Activated CD8-positive, alpha-beta T cell treated with anti-CD3 and anti-CD28 coated beads, Interleukin-2, amount 10 ng/mL, durations not matched to agents 7 days and 5 days (primary cell): ENCODE data around the gene ZNF134. TPM values are rescaled to one million over a fixed set of nuclear protein-coding genes. Genes with fewer than 3 reads are reported as not detected.

Experiments
- ATAC-seq: fragments of 150-1000 bp; cut with Tn5 transposase; one replicate; pipeline ENCODE4 v1.10.0; 2021; ENCODE audit warnings: moderate library complexity
- CTCF ChIA-PET: fragments of 350-600 bp; sonication (Branson Sonifier 250); formaldehyde crosslinking; loops from one replicate; lab custom pipeline; 2021; ENCODE audit warnings: antibody characterized with exemption; lab: Charles Lee
- POLR2A ChIA-PET: fragments of 350-600 bp; sonication (Branson Sonifier 250); formaldehyde crosslinking; loops from one replicate; lab custom pipeline; 2021; ENCODE audit warnings: antibody characterized with exemption; lab: Charles Lee
- DNase-seq: peaks from one replicate; pipeline ENCODE4 v3.0.0-alpha.2; 2020
- H3K27ac Mint-ChIP-seq: one replicate; pipeline ENCODE4 v1.8.0; 2021; ENCODE audit warnings: mild to moderate bottlenecking, mixed read lengths
- H3K27me3 Mint-ChIP-seq: one replicate; pipeline ENCODE4 v1.8.0; 2021; ENCODE audit warnings: low read depth, mixed read lengths
- H3K36me3 Mint-ChIP-seq: one replicate; pipeline ENCODE4 v1.8.0; 2021; ENCODE audit warnings: low read depth, mixed read lengths
- H3K4me1 Mint-ChIP-seq: one replicate; pipeline ENCODE4 v1.8.0; 2021; ENCODE audit warnings: low read depth, mixed read lengths
- H3K4me3 Mint-ChIP-seq: one replicate; pipeline ENCODE4 v1.8.0; 2021; ENCODE audit warnings: mild to moderate bottlenecking, mixed read lengths
- H3K9me3 Mint-ChIP-seq: one replicate; pipeline ENCODE4 v1.8.0; 2022; ENCODE audit warnings: mixed read lengths; ENCODE audit not compliant: insufficient read depth
- total RNA-seq, 2 experiments: library from RNA; stranded (reverse); gene quantifications; one replicate each; pipeline ENCODE4 v1.2.3, GENCODE V29; 2021

Gene ZNF134
- total RNA-seq, 2 experiments from 2014 or later: 17.1 to 17.8 TPM

DNA sequence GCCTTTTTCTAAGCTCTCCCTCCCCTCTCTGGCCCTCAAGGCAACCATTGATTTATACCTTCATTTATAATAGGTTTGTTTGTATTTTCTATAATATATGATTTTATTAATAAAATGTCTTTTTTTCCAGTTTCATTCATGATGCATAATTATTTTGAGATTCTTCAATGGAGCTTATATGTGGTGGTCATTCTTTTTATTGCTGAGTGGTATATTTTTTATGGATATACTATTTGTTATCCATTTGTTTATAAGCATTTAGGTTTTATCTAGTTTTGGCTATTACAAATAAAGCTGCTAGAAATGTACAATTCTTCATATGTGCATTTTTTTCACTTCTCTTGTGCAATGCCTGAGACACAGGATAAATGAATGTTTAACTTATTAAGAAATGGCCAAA, 29.7 kb downstream of the ZNF134 start:
- H3K27me3 Mint-ChIP-seq: no peaks in the 10 kb centered on the region
- DNase-seq (no peak), ATAC-seq (no peak)
- CTCF ChIA-PET: no interaction called here
- H3K4me3 Mint-ChIP-seq: no peak overlapping the region
- H3K9me3 Mint-ChIP-seq: peaks cover 60% of the 10 kb centered on the region
- H3K4me1 Mint-ChIP-seq: no peaks in the 10 kb centered on the region
- POLR2A ChIA-PET: no interaction called here
- peaks cover 53% of the 10 kb centered on the region for H3K36me3 Mint-ChIP-seq
- H3K27ac Mint-ChIP-seq: no peak overlapping the region

DNA sequence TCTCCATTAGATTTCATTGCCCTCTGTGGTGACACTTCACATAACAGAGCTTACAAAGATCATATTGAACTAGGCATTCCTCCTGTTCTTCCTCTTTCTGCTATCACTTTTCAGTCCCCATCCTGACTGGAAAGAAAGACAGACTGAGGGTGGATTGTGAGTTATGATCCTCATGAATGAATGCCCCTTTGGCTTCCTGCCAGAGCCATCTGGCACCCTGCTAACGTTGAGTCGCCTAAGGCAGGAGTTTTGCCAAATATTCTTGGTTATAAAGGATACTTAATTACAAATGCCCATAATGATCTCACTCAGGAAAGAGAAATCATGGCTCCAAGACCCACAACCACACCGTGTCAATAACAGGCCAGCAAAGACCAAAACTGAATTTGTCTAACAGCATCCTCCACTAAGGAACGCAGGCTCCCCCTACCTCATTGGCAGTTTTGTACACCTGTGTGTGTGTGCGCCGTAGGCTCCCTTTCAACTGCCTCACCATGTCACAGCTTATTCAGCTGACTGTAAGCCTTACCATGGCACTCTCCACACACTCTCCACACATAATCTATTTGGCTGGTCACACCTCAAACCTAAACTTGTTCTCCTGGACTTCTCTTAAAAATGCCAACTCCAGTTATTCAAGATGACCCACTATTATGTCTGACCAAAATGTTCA, 34.4 kb downstream of the ZNF134 start:
- peaks cover 10% of the 10 kb centered on the region for H3K4me1 Mint-ChIP-seq
- no peak for ATAC-seq
- ChIA-PET POLR2A (no interaction called here), CTCF (no interaction called here)
- no peaks in the 10 kb centered on the region for H3K27me3 Mint-ChIP-seq
- no peak for DNase-seq
- H3K9me3 Mint-ChIP-seq: peaks cover 50% of the 10 kb centered on the region
- H3K36me3 Mint-ChIP-seq: peaks cover 28% of the 10 kb centered on the region
- no peak overlapping the region for H3K27ac Mint-ChIP-seq
- no peak overlapping the region for H3K4me3 Mint-ChIP-seq

DNA sequence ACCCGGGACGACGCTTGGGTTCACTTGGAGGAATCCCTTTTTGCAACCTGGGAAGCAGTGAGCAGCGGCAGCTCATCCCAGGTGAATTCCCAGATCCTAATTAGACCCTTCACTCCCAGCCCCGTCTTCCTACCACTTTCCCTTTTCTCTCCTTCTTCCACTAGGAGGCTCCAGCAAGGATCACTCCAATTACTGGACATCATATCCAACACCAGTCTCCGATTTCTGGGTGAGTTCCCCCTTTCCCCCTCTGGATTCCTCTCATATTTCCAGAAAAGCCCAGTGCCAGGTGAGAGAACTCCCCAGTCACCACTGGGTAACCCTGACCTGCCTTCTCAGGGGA, 37.6 kb downstream of the ZNF134 start:
- Mint-ChIP-seq H3K9me3 (peaks cover 48% of the 10 kb centered on the region), H3K36me3 (peaks cover 26% of the 10 kb centered on the region), H3K27me3 (no peaks in the 10 kb centered on the region), H3K4me1 (peaks cover 13% of the 10 kb centered on the region), H3K4me3 (peak overlapping the region; percentile 28), H3K27ac (peak overlapping the region; percentile 53)
- DNase-seq (no peak), ATAC-seq (no peak)
- ChIA-PET POLR2A (no interaction called here), CTCF (no interaction called here)

DNA sequence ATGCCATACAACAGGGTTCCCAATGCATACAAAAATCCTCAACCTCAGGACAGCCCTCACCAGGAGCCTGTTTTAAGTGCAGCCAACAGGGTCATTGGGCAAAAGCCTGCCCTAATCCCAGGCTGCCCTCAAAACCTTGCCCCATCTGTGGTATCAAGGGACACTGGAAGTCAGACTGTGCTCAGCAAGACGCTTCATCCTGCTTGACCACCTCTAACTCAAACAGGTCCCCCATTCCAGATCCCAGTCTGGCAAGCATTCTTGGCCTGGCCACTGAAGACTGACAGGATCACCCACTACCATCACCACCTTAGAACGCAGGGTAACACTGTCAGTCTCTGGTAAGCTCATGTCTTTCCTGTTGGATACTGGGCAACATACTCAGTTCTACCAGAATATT, 39.6 kb downstream of the ZNF134 start:
- Mint-ChIP-seq H3K27ac (no peak overlapping the region), H3K27me3 (no peaks in the 10 kb centered on the region), H3K4me3 (no peak overlapping the region), H3K4me1 (peaks cover 13% of the 10 kb centered on the region), H3K36me3 (peaks cover 26% of the 10 kb centered on the region), H3K9me3 (peaks cover 40% of the 10 kb centered on the region)
- no peak for ATAC-seq
- ChIA-PET CTCF (no interaction called here), POLR2A (no interaction called here)
- DNase-seq: no peak

DNA sequence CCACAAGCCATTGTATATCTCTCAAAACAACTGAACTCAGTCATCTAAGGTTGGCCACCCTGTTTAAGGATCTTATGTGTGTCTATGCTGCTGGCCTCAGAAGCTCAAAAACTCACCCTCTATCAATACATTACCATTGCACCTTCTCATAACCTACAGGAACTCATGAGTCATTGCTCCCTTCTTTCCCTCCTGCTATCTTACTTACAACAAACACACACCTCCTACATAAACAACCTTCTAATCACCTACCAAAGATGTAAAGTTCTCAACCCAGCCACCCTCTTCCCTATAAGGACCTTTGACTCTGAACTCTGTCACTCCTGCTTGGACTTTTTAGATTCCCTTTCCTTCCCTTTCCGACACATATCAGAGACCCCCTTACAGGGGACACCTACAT, 41.4 kb downstream of the ZNF134 start:
- DNase-seq (no peak), ATAC-seq (no peak)
- H3K27ac Mint-ChIP-seq: no peak overlapping the region
- POLR2A ChIA-PET: no interaction called here
- H3K4me1 Mint-ChIP-seq: peaks cover 13% of the 10 kb centered on the region
- peaks cover 34% of the 10 kb centered on the region for H3K9me3 Mint-ChIP-seq
- peaks cover 23% of the 10 kb centered on the region for H3K36me3 Mint-ChIP-seq
- H3K4me3 Mint-ChIP-seq: no peak overlapping the region
- CTCF ChIA-PET: no interaction called here
- peaks cover 2% of the 10 kb centered on the region for H3K27me3 Mint-ChIP-seq

DNA sequence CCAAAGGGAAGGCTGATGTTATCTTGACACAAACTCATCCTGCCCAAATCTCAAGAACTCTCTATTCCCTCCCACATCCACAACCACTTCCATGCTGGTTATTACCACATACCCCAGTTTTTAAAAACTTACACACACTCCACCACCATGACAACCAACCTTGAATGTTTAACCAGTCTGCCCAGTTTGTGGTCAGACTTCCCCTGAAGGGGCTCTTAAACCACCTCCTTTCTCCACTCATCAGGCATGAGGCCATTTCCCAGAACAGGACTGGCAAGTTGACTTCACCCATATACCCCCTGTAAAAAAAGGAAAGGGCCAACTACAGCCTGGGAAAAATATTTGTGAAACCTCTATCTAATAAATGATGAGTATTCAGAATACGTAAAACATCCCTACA, 42.3 kb downstream of the ZNF134 start:
- Mint-ChIP-seq H3K36me3 (peaks cover 21% of the 10 kb centered on the region), H3K9me3 (peaks cover 34% of the 10 kb centered on the region), H3K27me3 (peaks cover 2% of the 10 kb centered on the region), H3K4me3 (no peak overlapping the region), H3K4me1 (peaks cover 11% of the 10 kb centered on the region), H3K27ac (no peak overlapping the region)
- DNase-seq (no peak), ATAC-seq (no peak)
- ChIA-PET POLR2A (no interaction called here), CTCF (no interaction called here)

DNA sequence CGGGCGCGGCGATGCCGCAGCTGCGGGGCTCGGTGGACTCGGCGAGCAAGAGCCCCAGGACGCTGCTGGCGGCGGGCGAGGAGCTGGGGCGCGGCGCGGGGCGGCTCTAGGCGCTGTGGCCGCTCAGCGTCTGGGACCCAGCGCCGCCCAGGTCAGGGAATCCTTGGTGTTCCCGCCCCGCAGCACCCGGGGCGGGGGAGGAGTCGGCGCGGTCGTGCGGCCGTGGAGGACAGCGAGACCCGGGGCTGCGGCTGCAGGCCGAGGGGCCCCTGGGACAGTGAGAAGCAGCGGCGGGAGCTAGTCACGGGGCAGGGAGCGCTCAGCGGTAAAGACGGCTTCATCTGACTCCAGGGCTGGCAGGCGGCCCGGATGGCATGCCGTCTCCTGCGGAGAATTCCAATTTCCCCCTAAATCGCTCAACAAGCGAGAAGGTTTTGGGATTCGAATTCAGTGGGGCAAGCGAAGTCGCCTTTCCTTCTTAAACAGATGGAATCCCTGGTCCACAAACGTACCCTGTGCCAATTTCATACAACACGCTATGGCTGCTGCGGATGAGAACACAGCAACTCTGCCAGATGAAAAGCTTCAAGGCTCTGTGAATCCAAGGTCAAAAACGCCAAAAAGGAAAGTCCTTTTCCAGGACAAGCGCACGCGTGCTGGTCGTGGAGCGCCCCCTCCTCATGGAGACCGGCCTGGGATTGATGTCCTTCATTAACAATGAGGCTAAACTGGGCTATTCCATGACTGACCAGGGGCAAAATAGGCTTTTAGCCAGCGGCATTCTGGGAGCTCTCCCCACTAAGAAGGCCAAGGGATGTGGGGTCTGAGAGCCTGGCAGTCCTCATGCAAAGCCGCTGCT, 50.5 kb downstream of the ZNF134 start:
- Mint-ChIP-seq H3K4me3 (peak overlapping the region; percentile 73), H3K4me1 (peaks cover 3% of the 10 kb centered on the region), H3K27me3 (peaks cover 13% of the 10 kb centered on the region), H3K9me3 (no peaks in the 10 kb centered on the region), H3K27ac (no peak overlapping the region), H3K36me3 (no peaks in the 10 kb centered on the region)
- POLR2A ChIA-PET: no interaction called here
- no peak for DNase-seq
- peak; percentile 69 for ATAC-seq
- CTCF ChIA-PET: interaction anchor here (1.0 to 1.3 kb wide), 2 partner anchors 17 to 65 kb away, joined by 3 to 4 read pairs; partner anchors contain the start of genes ZNF530 and ZNF551

DNA sequence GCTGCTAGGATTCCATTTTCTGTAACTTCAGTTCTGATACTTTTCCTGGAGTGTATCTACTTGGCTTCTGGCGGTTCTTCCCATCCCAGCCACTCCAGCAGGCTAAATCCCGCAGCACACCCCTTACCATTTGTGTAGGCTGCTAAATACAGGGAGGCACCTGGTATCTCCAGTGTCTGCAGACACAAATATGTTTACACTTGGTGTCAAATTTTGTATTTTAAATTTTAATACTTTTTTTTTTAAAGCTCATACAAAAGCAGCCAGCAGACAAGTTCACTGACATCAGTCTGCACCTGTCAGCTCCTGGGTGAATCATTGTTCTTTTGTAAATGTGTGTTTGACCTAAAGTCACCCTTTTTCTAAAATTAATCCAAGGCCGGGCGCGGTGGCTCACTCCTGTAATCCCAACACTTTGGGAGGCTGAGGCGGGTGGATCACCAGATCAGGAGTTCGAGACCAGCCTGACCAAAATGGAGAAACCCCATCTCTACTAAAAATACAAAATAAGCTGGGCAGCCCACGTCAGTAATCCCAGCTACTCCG, 51.3 kb downstream of the ZNF134 start:
- CTCF ChIA-PET: interaction anchor here (1.0 to 1.3 kb wide), 2 partner anchors 16 to 66 kb away, joined by 3 to 4 read pairs; partner anchors contain the start of genes ZNF530 and ZNF551
- Mint-ChIP-seq H3K27me3 (peaks cover 12% of the 10 kb centered on the region), H3K4me3 (peak overlapping the region; percentile 6), H3K9me3 (no peaks in the 10 kb centered on the region), H3K36me3 (no peaks in the 10 kb centered on the region), H3K27ac (no peak overlapping the region), H3K4me1 (peaks cover 3% of the 10 kb centered on the region)
- DNase-seq (no peak), ATAC-seq (no peak)
- POLR2A ChIA-PET: no interaction called here

DNA sequence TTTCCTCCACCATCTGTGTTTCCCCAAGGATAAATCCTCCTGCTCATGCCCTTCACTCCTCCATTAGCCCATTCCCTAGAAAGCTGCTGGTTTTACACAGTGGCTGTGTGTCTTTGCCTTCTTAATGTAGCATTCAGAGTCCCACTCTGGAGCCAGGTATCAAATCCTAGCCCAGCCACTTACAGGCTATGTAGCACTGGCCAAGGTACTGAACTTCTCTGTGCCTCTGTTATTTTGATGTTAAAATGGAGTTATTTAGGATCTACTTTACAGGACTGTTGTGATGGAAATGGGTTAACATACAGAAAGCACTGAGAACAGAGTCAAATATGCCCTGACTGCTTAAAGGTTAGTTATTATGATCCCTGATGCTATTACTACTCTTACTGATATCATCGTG, 53.2 kb downstream of the ZNF134 start:
- ATAC-seq (no peak), DNase-seq (no peak)
- H3K9me3 Mint-ChIP-seq: no peaks in the 10 kb centered on the region
- H3K27me3 Mint-ChIP-seq: peaks cover 14% of the 10 kb centered on the region
- H3K4me1 Mint-ChIP-seq: peaks cover 3% of the 10 kb centered on the region
- no peak overlapping the region for H3K27ac Mint-ChIP-seq
- H3K4me3 Mint-ChIP-seq: no peak overlapping the region
- POLR2A ChIA-PET: no interaction called here
- H3K36me3 Mint-ChIP-seq: no peaks in the 10 kb centered on the region
- CTCF ChIA-PET: no interaction called here

DNA sequence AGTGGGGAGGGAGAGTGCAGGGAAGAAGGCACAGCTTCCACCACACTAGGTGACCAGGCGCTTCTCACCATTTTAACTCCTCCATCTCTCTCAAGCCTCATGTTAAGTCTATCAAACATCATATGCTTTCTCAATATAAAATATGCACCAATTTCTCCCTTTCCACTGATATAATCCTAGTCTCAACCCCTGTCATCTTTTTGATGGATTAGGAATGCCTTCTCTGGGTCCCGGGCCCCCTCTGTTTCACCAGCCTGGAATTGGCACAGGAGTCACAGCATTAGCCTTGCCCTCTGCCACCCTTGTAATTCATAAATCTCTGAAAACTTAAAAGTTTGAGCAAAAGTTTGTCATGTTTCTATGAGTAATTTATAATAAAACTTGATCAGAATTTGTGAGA, 54.6 kb downstream of the ZNF134 start, which contains the start of gene ZSCAN4:
TSS of gene ZSCAN4 (plus strand) at position 301 of the 400 bp plus-strand sequence. CDS start 7,211 bp downstream, outside the sequence.
- POLR2A ChIA-PET: no interaction called here
- no peaks in the 10 kb centered on the region for H3K36me3 Mint-ChIP-seq
- peaks cover 14% of the 10 kb centered on the region for H3K27me3 Mint-ChIP-seq
- CTCF ChIA-PET: no interaction called here
- ATAC-seq (no peak), DNase-seq (no peak)
- no peaks in the 10 kb centered on the region for H3K9me3 Mint-ChIP-seq
- H3K27ac Mint-ChIP-seq: no peak within 1 kb of the TSS
- H3K4me3 Mint-ChIP-seq: no peak within 1 kb of the TSS
- peaks cover 3% of the 10 kb centered on the region for H3K4me1 Mint-ChIP-seq

DNA sequence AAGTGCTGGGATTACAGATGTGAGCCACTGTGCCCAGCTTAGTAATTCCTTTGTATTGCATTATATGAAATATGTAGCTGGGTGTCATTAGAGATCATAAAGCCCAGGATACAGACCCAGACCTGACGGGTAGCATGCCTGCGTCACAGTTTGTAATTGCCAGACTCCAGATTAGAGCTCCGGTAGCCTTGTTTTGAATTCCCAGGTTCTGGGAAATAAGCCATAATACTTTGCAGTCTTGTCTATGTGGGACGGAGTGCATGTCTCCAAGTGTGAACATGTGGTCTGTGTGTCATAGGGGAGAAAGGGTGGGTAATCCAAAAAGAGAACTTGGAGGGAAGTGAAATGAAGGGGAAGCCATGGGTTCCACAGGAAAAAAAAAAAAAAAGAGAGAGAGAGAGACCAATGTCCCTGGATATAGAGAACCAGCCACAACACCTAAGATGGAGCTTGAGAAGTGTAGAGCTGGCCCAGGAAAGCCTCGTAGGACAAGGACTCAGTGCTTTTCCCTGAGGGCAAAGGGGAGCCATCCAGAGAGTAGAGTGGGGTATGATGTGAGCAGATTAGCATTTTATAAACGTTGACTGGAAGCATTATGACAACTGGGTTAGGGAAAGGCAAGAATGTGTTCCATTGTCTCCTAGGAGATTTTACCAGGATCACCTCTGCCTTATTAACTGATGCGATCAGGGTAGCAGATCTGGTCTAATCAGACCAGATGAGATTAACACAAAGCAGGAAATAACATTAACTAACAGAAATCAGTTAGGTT, 57.3 kb downstream of the ZNF134 start:
- H3K4me3 Mint-ChIP-seq: no peak overlapping the region
- H3K9me3 Mint-ChIP-seq: peaks cover 11% of the 10 kb centered on the region
- H3K27me3 Mint-ChIP-seq: peaks cover 2% of the 10 kb centered on the region
- ChIA-PET POLR2A (no interaction called here), CTCF (interaction anchor here (1.3 kb wide), 1 partner anchor 10 kb away, joined by 6 read pairs; the partner anchor contains the start of gene ZNF551)
- no peak overlapping the region for H3K27ac Mint-ChIP-seq
- H3K4me1 Mint-ChIP-seq: no peaks in the 10 kb centered on the region
- ATAC-seq (no peak), DNase-seq (no peak)
- H3K36me3 Mint-ChIP-seq: no peaks in the 10 kb centered on the region
